ELF-1 (cell line): ENCODE measurements around the gene LIX1L.

Experiments used
- DNase-seq: peaks from one replicate; pipeline ENCODE4 v3.0.0-alpha.2; 2016; ENCODE audit warnings: low read depth, low spot score

LIX1L gene

GRCh38 chr1:145893306-145894055, 64.3 kb downstream of the LIX1L start:
- no peak for DNase-seq

GRCh38 chr1:145892486-145893087, 65.2 kb downstream of the LIX1L start:
- no peak for DNase-seq

GRCh38 chr1:145891587-145892485, 66.0 kb downstream of the LIX1L start:
- peak; percentile 99 for DNase-seq

GRCh38 chr1:145891143-145891542, 66.7 kb downstream of the LIX1L start:
- DNase-seq = no peak

GRCh38 chr1:145889722-145890121, 68.1 kb downstream of the LIX1L start:
- no peak for DNase-seq

GRCh38 chr1:145887631-145888030, 70.2 kb downstream of the LIX1L start:
- DNase-seq = no peak

GRCh38 chr1:145886816-145887215, 71.0 kb downstream of the LIX1L start:
- no peak for DNase-seq

- peak; percentile 24 for DNase-seq
Measured at GRCh38 chr1:145886390-145886789, 71.4 kb downstream of the LIX1L start.

- DNase-seq = peak; percentile 90
Measured at GRCh38 chr1:145885738-145886287, 72.0 kb downstream of the LIX1L start, which contains the start of gene ANKRD35. Gene ANKRD35, minus strand, starts transcription at chr1:145885866. Its CDS starts 108 bp downstream, at chr1:145885758.

- no peak for DNase-seq
Measured at GRCh38 chr1:145884675-145885074, 73.1 kb downstream of the LIX1L start.
